ENCODE results near the gene ETS2.

- no peak for TF ChIP-seq CTCF (IDR thresholded peaks at IDR 0.05; ENCODE audit: low read depth, low read length)
- TF ChIP-seq EZH2phosphoT487 (IDR thresholded peaks at IDR 0.05; ENCODE audit: low read depth) = no peak
These were observed 30.0 kb upstream of the ETS2 start for GRCh38 chr21:38775733-38776132.
